ENCODE data around the gene PSD. TPM values are rescaled to one million over a fixed set of nuclear protein-coding genes. Genes with fewer than 3 reads are reported as not detected.
A peak's percentile ranks its signal among the peaks of the same experiment; 100 is the strongest.

The PSD gene
- total RNA-seq, 1 donor from 2014 or later: under 0.01 TPM

- Histone ChIP-seq H3K36me3 (ENCODE audit: control insufficient read depth, insufficient read depth, low read length) (peaks cover 27% of the 10 kb centered on the region), H3K4me3 (ENCODE audit: low read depth, low read length) (no peak overlapping the region), H3K27me3 (ENCODE audit: control insufficient read depth, insufficient read depth, low read length) (peaks cover 12% of the 10 kb centered on the region)
- DNase-seq (ENCODE audit: low read depth) (no peak), FAIRE-seq (no peak)
- TF ChIP-seq CTCF (IDR thresholded peaks at IDR 0.05; ENCODE audit: insufficient read depth, low read length, severe bottlenecking): no peak
Measured at GRCh38 chr10:102404361-102405107, 14.1 kb downstream of the PSD start.

GRCh38 chr10:102403115-102403514, 15.5 kb downstream of the PSD start:
- FAIRE-seq (no peak), DNase-seq (ENCODE audit: low read depth) (no peak)
- TF ChIP-seq CTCF (IDR thresholded peaks at IDR 0.05; ENCODE audit: insufficient read depth, low read length, severe bottlenecking): no peak
- H3K36me3 ChIP-seq (ENCODE audit: control insufficient read depth, insufficient read depth, low read length): peaks cover 27% of the 10 kb centered on the region
- H3K4me3 ChIP-seq (ENCODE audit: low read depth, low read length): no peak overlapping the region
- H3K27me3 ChIP-seq (ENCODE audit: control insufficient read depth, insufficient read depth, low read length): peaks cover 3% of the 10 kb centered on the region

- peaks cover 33% of the 10 kb centered on the region for H3K36me3 ChIP-seq (ENCODE audit: control insufficient read depth, insufficient read depth, low read length)
- H3K27me3 ChIP-seq (ENCODE audit: control insufficient read depth, insufficient read depth, low read length): no peaks in the 10 kb centered on the region
- no peak for DNase-seq (ENCODE audit: low read depth)
- TF ChIP-seq CTCF (IDR thresholded peaks at IDR 0.05; ENCODE audit: insufficient read depth, low read length, severe bottlenecking): no peak
- no peak for FAIRE-seq
- H3K4me3 ChIP-seq (ENCODE audit: low read depth, low read length): no peak overlapping the region
Measured at GRCh38 chr10:102402512-102402896, 16.1 kb downstream of the PSD start.

GRCh38 chr10:102401735-102402511, 16.7 kb downstream of the PSD start:
- FAIRE-seq: no peak
- Histone ChIP-seq H3K36me3 (ENCODE audit: control insufficient read depth, insufficient read depth, low read length) (peaks cover 35% of the 10 kb centered on the region), H3K27me3 (ENCODE audit: control insufficient read depth, insufficient read depth, low read length) (no peaks in the 10 kb centered on the region), H3K4me3 (ENCODE audit: low read depth, low read length) (no peak overlapping the region)
- peak; percentile 79 for DNase-seq (ENCODE audit: low read depth)
- TF ChIP-seq CTCF (IDR thresholded peaks at IDR 0.05; ENCODE audit: insufficient read depth, low read length, severe bottlenecking): no peak

GRCh38 chr10:102401342-102401654, 17.3 kb downstream of the PSD start:
- TF ChIP-seq CTCF (IDR thresholded peaks at IDR 0.05; ENCODE audit: insufficient read depth, low read length, severe bottlenecking): no peak
- DNase-seq (ENCODE audit: low read depth): no peak
- no peak overlapping the region for H3K4me3 ChIP-seq (ENCODE audit: low read depth, low read length)
- FAIRE-seq: no peak
- peaks cover 35% of the 10 kb centered on the region for H3K36me3 ChIP-seq (ENCODE audit: control insufficient read depth, insufficient read depth, low read length)
- H3K27me3 ChIP-seq (ENCODE audit: control insufficient read depth, insufficient read depth, low read length): no peaks in the 10 kb centered on the region
